Measurements from ENCODE around the gene COG5. TPM values are rescaled to one million over a fixed set of nuclear protein-coding genes. Genes with fewer than 3 reads are reported as not detected.

The COG5 gene
- total and polyA plus RNA-seq, 9 of the 15 experiments (the other 6 are each of a cell fraction or from before 2014, with no cell fraction given): 15.3 to 75.1 (median 56.4) TPM

DNA sequence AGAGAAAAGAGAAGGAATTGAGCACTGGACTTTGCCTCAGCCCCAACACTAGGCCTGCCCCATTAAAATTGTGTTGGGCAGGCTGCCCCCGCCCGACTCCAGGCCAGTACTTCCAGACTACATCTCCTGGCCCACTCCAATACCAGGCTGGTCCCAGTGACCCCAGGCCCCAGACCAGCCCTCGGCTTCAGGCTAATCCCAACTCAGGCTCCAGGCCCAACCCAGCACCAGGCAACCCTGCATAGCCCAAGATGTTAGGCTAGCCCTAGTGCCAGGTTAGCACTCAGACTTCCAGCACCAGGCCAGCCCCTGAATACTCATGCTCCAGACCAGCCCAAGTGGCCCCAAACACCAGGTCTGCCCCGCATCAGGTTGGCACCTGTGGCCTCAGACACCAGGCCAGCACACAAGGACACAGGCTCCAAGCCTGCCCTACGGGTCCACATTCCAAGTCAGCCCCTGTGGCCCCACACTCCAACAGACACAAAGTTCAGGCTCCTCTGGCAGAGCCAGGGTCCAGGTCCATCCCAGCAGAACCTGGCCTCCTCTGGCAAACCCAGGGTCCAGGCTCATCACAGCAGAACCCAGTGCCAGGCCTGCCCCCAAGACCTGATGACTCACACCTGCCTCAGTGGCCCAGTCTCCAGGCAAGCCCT, 20.3 kb downstream of the COG5 start:
- Histone ChIP-seq H3K9me3 (replicated peaks; ENCODE audit: control insufficient read depth, insufficient read depth, low read depth, low read length) (peaks cover 7% of the 10 kb centered on the region), H3K9ac (ENCODE audit: insufficient read depth in 1 of 2, low read depth in 2 of 2, low read length in 2 of 2) (peak overlapping the region in 1 of 2 experiments; percentile 56; a peak in 1 of 4 replicates), H4K20me1 (replicated peaks; ENCODE audit: control insufficient read depth, insufficient read depth, low read length) (no peaks in the 10 kb centered on the region), H2AFZ (ENCODE audit: low read depth, low read length) (no peak overlapping the region), H3K27ac (ENCODE audit: extremely low read depth, low read depth, low read length) (no peak overlapping the region), H3K27me3 (ENCODE audit: control insufficient read depth in 2 of 2, insufficient read depth in 2 of 2, low read length in 2 of 2) (no peaks in the 10 kb centered on the region), H3K79me2 (ENCODE audit: control insufficient read depth, insufficient read depth, low read length) (peaks cover 17% of the 10 kb centered on the region), H3K4me2 (ENCODE audit: insufficient read depth, low read length) (no peak overlapping the region), H3K4me1 (replicated peaks in 1 of 2; ENCODE audit: control insufficient read depth in 2 of 2, insufficient read depth in 2 of 2, low read length in 2 of 2) (peaks cover 0 to 5% of the 10 kb centered on the region in 2 experiments; a peak in 1 of 5 replicates), H3K36me3 (ENCODE audit: control insufficient read depth, insufficient read depth, low read length) (peaks cover 60% of the 10 kb centered on the region; the same call in 2 of the 3 replicates), H3K4me3 (no peak overlapping the region), H3K9me1 (ENCODE audit: control insufficient read depth, insufficient read depth, low read length) (no peaks in the 10 kb centered on the region)
- no peak for FAIRE-seq
- intact Hi-C loops (cut with micrococcal nuclease) (no loop called here), in situ Hi-C loops (cut with MboI) (no loop called here)
- WGBS (ENCODE audit: insufficient coverage, low coverage, missing lambda C conversion rate): 97% methylated on average over 5 of the region's 5 CpGs
- CTCF ChIA-PET (ENCODE audit: low intra/inter-chr PET ratio): no interaction called here
- POLR2A ChIA-PET: interaction anchor here (1.4 to 1.5 kb wide), 2 partner anchors 10 to 20 kb away, joined by 3 read pairs; partner anchors contain the start of genes COG5 and DUS4L
- peak; percentile 38; the same call in 1 of the 3 replicates for ATAC-seq
- no peak for DNase-seq (ENCODE audit: extremely low read depth in 1 of 4, low spot score in 3 of 4)
- no TSS peak for BruUV-seq (replicated peaks)
- no peak for TF ChIP-seq TOE1 (IDR thresholded peaks at IDR 0.05; ENCODE audit: borderline replicate concordance)
- TF ChIP-seq TOE1 (CRISPR knock-in tag; IDR thresholded peaks at IDR 0.05; ENCODE audit: borderline replicate concordance, low read depth): no peak
- TF ChIP-seq POLR2G (IDR thresholded peaks at IDR 0.05; ENCODE audit: low read depth, low read length): 0 out of 2 replicates have a peak, but pooled peaks have one; percentile 37
- no peak for TF ChIP-seq ZNF77 (CRISPR knock-in tag; IDR thresholded peaks at IDR 0.05)
- TF ChIP-seq RB1 (IDR thresholded peaks at IDR 0.05; ENCODE audit: low read depth): no peak
- TF ChIP-seq, protein P1, sequence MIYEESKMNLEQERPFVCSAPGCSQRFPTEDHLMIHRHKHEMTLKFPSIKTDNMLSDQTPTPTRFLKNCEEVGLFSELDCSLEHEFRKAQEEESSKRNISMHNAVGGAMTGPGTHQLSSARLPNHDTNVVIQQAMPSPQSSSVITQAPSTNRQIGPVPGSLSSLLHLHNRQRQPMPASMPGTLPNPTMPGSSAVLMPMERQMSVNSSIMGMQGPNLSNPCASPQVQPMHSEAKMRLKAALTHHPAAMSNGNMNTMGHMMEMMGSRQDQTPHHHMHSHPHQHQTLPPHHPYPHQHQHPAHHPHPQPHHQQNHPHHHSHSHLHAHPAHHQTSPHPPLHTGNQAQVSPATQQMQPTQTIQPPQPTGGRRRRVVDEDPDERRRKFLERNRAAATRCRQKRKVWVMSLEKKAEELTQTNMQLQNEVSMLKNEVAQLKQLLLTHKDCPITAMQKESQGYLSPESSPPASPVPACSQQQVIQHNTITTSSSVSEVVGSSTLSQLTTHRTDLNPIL (CRISPR knock-in tag; IDR thresholded peaks at IDR 0.05): no peak
- TF ChIP-seq ZC3H11A (IDR thresholded peaks at IDR 0.05; ENCODE audit: low read depth, low read length): no peak
- TF ChIP-seq, protein P2, sequence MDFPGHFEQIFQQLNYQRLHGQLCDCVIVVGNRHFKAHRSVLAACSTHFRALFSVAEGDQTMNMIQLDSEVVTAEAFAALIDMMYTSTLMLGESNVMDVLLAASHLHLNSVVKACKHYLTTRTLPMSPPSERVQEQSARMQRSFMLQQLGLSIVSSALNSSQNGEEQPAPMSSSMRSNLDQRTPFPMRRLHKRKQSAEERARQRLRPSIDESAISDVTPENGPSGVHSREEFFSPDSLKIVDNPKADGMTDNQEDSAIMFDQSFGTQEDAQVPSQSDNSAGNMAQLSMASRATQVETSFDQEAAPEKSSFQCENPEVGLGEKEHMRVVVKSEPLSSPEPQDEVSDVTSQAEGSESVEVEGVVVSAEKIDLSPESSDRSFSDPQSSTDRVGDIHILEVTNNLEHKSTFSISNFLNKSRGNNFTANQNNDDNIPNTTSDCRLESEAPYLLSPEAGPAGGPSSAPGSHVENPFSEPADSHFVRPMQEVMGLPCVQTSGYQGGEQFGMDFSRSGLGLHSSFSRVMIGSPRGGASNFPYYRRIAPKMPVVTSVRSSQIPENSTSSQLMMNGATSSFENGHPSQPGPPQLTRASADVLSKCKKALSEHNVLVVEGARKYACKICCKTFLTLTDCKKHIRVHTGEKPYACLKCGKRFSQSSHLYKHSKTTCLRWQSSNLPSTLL (IDR thresholded peaks at IDR 0.05): no peak
- TF ChIP-seq CXXC5 (CRISPR knock-in tag; IDR thresholded peaks at IDR 0.05): no peak
